ENCODE measurements around the gene CHN2. TPM values are rescaled to one million over a fixed set of nuclear protein-coding genes. Genes with fewer than 3 reads are reported as not detected.

Gene CHN2
- total and polyA plus RNA-seq, 10 donors: 4.2 to 52.0 (median 28.5) TPM

Other genes with a start within 250 kb of the CHN2 start
- 10 to 100 TPM in 1 of 7 donors, 1 to 10 TPM in 6; 1.0 to 10.0 (median 6.7) TPM for gene TRIL, start 236.4 kb upstream of the CHN2 start, total RNA-seq
- gene TRIL, start 236.4 kb upstream of the CHN2 start, polyA plus RNA-seq: under 1 TPM; 0.33 to 0.96 (median 0.42) TPM
- 100 to 1,000 TPM; 107 to 259 (median 141) TPM for gene CPVL, start 48.2 kb upstream of the CHN2 start, total RNA-seq
- gene CPVL, start 48.2 kb upstream of the CHN2 start, polyA plus RNA-seq: 10 to 100 TPM; 18.7 to 33.6 (median 30.8) TPM

All from spleen (tissue), 10 donors.